ENCODE measurements around the gene NAALADL2.
"Not testable (repeated sequence)": the region's sequence is repeated elsewhere in the genome, so short reads cannot be mapped to it uniquely, and the experiment has no call there.

NAALADL2 gene

GRCh38 chr3:175798326-175798725 lies 939.2 kb downstream of the NAALADL2 start:
- H3K4me3 ChIP-seq (ENCODE audit: control insufficient read depth, low read depth, low read length): no peak overlapping the region
- DNase-seq (ENCODE audit: low read depth): no peak
- TF ChIP-seq CTCF (conservative IDR thresholded peaks at IDR 0.05; ENCODE audit: control insufficient read depth, insufficient read depth, low read depth, low read length): no peak

GRCh38 chr3:175805825-175806224 lies 946.7 kb downstream of the NAALADL2 start:
- no peak overlapping the region for H3K4me3 ChIP-seq (ENCODE audit: control insufficient read depth, low read depth, low read length)
- TF ChIP-seq CTCF (conservative IDR thresholded peaks at IDR 0.05; ENCODE audit: control insufficient read depth, insufficient read depth, low read depth, low read length): no peak
- DNase-seq (ENCODE audit: low read depth): no peak

- DNase-seq (ENCODE audit: low read depth): no peak
- H3K4me3 ChIP-seq (ENCODE audit: control insufficient read depth, low read depth, low read length): no peak overlapping the region
- TF ChIP-seq CTCF (conservative IDR thresholded peaks at IDR 0.05; ENCODE audit: control insufficient read depth, insufficient read depth, low read depth, low read length): no peak
Measured at GRCh38 chr3:175807175-175807574, 948.0 kb downstream of the NAALADL2 start.

- TF ChIP-seq CTCF (conservative IDR thresholded peaks at IDR 0.05; ENCODE audit: control insufficient read depth, insufficient read depth, low read depth, low read length): no peak
- no peak for DNase-seq (ENCODE audit: low read depth)
- H3K4me3 ChIP-seq (ENCODE audit: control insufficient read depth, low read depth, low read length): no peak overlapping the region
Measured at GRCh38 chr3:175818811-175819464, 959.8 kb downstream of the NAALADL2 start.

- not testable (repeated sequence) for H3K4me3 ChIP-seq (ENCODE audit: control insufficient read depth, low read depth, low read length); DNase-seq (ENCODE audit: low read depth)
Measured at GRCh38 chr3:175822766-175823491, 963.8 kb downstream of the NAALADL2 start.

GRCh38 chr3:175825016-175825580 lies 966.0 kb downstream of the NAALADL2 start:
- H3K4me3 ChIP-seq (ENCODE audit: control insufficient read depth, low read depth, low read length); DNase-seq (ENCODE audit: low read depth): not testable (repeated sequence)

- no peak for TF ChIP-seq CTCF (conservative IDR thresholded peaks at IDR 0.05; ENCODE audit: control insufficient read depth, insufficient read depth, low read depth, low read length)
- DNase-seq (ENCODE audit: low read depth): no peak
- no peak overlapping the region for H3K4me3 ChIP-seq (ENCODE audit: control insufficient read depth, low read depth, low read length)
Measured at GRCh38 chr3:175826759-175827158, 967.6 kb downstream of the NAALADL2 start.

- H3K4me3 ChIP-seq (ENCODE audit: control insufficient read depth, low read depth, low read length); DNase-seq (ENCODE audit: low read depth): not testable (repeated sequence)
Measured at GRCh38 chr3:175829809-175830208, 970.7 kb downstream of the NAALADL2 start.

GRCh38 chr3:175835763-175836162 lies 976.6 kb downstream of the NAALADL2 start:
- H3K4me3 ChIP-seq (ENCODE audit: control insufficient read depth, low read depth, low read length); DNase-seq (ENCODE audit: low read depth): not testable (repeated sequence)

All from fibroblast of mammary gland (primary cell).